Loucy (cell line): Measurements from ENCODE around the gene IRAK3.

Experiments used
- H2AFZ ChIP-seq: fragments of 200-600 bp; sonication (generic); 2 replicates; pipeline ENCODE4 v1.6.0; 2016; ENCODE audit warnings: antibody characterized with exemption, mild to moderate bottlenecking, low read length, moderate library complexity
- H3F3A ChIP-seq: fragments of 200-600 bp; 2 replicates; pipeline ENCODE4 v1.6.0; 2016; ENCODE audit warnings: antibody characterized with exemption, low read depth, mild to moderate bottlenecking
- H3K27me3 ChIP-seq: fragments of 200-600 bp; sonication (generic); 2 replicates; pipeline ENCODE4 v1.6.1; 2014; ENCODE audit warnings: low read length, mild to moderate bottlenecking; ENCODE audit not compliant: insufficient read depth, poor library complexity, severe bottlenecking
- H3K36me3 ChIP-seq: fragments of 200-600 bp; sonication (generic); 2 replicates; pipeline ENCODE4 v1.6.1; 2016; ENCODE audit warnings: low read length; ENCODE audit not compliant: insufficient read depth
- H3K4me1 ChIP-seq: fragments of 200-600 bp; sonication (generic); 2 replicates; pipeline ENCODE4 v1.5.1; 2014; ENCODE audit warnings: low read length, mild to moderate bottlenecking; ENCODE audit not compliant: insufficient read depth, poor library complexity, severe bottlenecking
- H3K4me2 ChIP-seq: fragments of 200-600 bp; sonication (generic); 2 replicates; pipeline ENCODE4 v1.6.0; 2014; ENCODE audit warnings: antibody characterized with exemption, low read length, low read depth, mild to moderate bottlenecking; ENCODE audit not compliant: poor library complexity, severe bottlenecking
- H3K4me3 ChIP-seq: fragments of 200-600 bp; sonication (generic); 2 replicates; pipeline ENCODE4 v1.5.1; 2014; ENCODE audit warnings: low read length, mild to moderate bottlenecking, mixed read lengths; ENCODE audit not compliant: poor library complexity, severe bottlenecking
- H3K79me2 ChIP-seq: fragments of 200-600 bp; sonication (generic); 2 replicates; pipeline ENCODE4 v1.6.1; 2014; ENCODE audit warnings: low read length; ENCODE audit not compliant: insufficient read depth
- H3K9ac ChIP-seq: fragments of 200-600 bp; sonication (generic); 2 replicates; pipeline ENCODE4 v1.6.0; 2014; ENCODE audit warnings: mild to moderate bottlenecking, low read depth, low read length, moderate library complexity; ENCODE audit not compliant: poor library complexity, severe bottlenecking
- H3K9me2 ChIP-seq: fragments of 200-600 bp; sonication (generic); replicated peaks from 2 replicates; pipeline ENCODE4 v1.6.1; 2016; ENCODE audit warnings: low read depth, low read length, mixed read lengths
- H3K9me3 ChIP-seq: fragments of 200-600 bp; sonication (generic); 2 replicates; pipeline ENCODE4 v1.6.1; 2014; ENCODE audit warnings: mild to moderate bottlenecking, antibody characterized with exemption, low read length, low read depth; ENCODE audit not compliant: insufficient read depth
- H4K20me1 ChIP-seq: fragments of 200-600 bp; sonication (generic); 2 replicates; pipeline ENCODE4 v1.6.0; 2014; ENCODE audit warnings: antibody characterized with exemption, low read length, mild to moderate bottlenecking; ENCODE audit not compliant: insufficient read depth, poor library complexity, severe bottlenecking
- CTCF ChIP-seq: fragments of 200-600 bp; sonication (generic); conservative IDR thresholded peaks from 2 replicates; pipeline ENCODE4 v1.5.1; 2014; ENCODE audit warnings: mild to moderate bottlenecking, antibody characterized with exemption, low read length
- EZH2phosphoT487 ChIP-seq: fragments of 200-600 bp; IDR thresholded peaks from 2 replicates; pipeline ENCODE4 v1.6.1; 2018; ENCODE audit warnings: antibody characterized with exemption, mild to moderate bottlenecking, moderate library complexity, borderline replicate concordance

The IRAK3 gene

GRCh38 chr12:66269757-66270383 lies 80.9 kb downstream of the IRAK3 start:
- H2AFZ ChIP-seq = peak overlapping the region; percentile 84
- H3F3A ChIP-seq = no peaks in the 10 kb centered on the region
- H3K4me3 ChIP-seq = no peak overlapping the region
- H3K36me3 ChIP-seq = no peaks in the 10 kb centered on the region
- H3K4me1 ChIP-seq = peaks cover 8% of the 10 kb centered on the region
- no peaks in the 10 kb centered on the region for H3K27me3 ChIP-seq
- H4K20me1 ChIP-seq = no peaks in the 10 kb centered on the region
- H3K9me3 ChIP-seq = no peaks in the 10 kb centered on the region
- no peak for TF ChIP-seq EZH2phosphoT487
- peak; percentile 82 for TF ChIP-seq CTCF
- H3K9ac ChIP-seq = no peak overlapping the region
- H3K4me2 ChIP-seq = no peak overlapping the region
- H3K79me2 ChIP-seq = no peaks in the 10 kb centered on the region
- no peaks in the 10 kb centered on the region for H3K9me2 ChIP-seq

- H3K9me3 ChIP-seq = no peaks in the 10 kb centered on the region
- no peak for TF ChIP-seq CTCF
- no peak for TF ChIP-seq EZH2phosphoT487
- H3K36me3 ChIP-seq = no peaks in the 10 kb centered on the region
- H3K4me1 ChIP-seq = peaks cover 8% of the 10 kb centered on the region
- H3K9me2 ChIP-seq = no peaks in the 10 kb centered on the region
- peak overlapping the region; percentile 58 for H2AFZ ChIP-seq
- H4K20me1 ChIP-seq = no peaks in the 10 kb centered on the region
- no peaks in the 10 kb centered on the region for H3K27me3 ChIP-seq
- no peak overlapping the region for H3K4me3 ChIP-seq
- no peaks in the 10 kb centered on the region for H3F3A ChIP-seq
- H3K4me2 ChIP-seq = no peak overlapping the region
- no peaks in the 10 kb centered on the region for H3K79me2 ChIP-seq
- no peak overlapping the region for H3K9ac ChIP-seq
Measured at GRCh38 chr12:66270613-66271012, 81.6 kb downstream of the IRAK3 start.

GRCh38 chr12:66272650-66273049 lies 83.6 kb downstream of the IRAK3 start:
- Histone ChIP-seq H3K9me3 (no peaks in the 10 kb centered on the region), H3K36me3 (no peaks in the 10 kb centered on the region), H3K4me3 (no peak overlapping the region), H4K20me1 (no peaks in the 10 kb centered on the region), H3K4me2 (no peak overlapping the region), H3K4me1 (no peaks in the 10 kb centered on the region), H3F3A (no peaks in the 10 kb centered on the region), H2AFZ (no peak overlapping the region), H3K9ac (no peak overlapping the region), H3K27me3 (no peaks in the 10 kb centered on the region), H3K9me2 (no peaks in the 10 kb centered on the region), H3K79me2 (no peaks in the 10 kb centered on the region)
- no peak for TF ChIP-seq EZH2phosphoT487
- no peak for TF ChIP-seq CTCF
